Natural killer cell (primary cell): ENCODE measurements around the gene EGFR. TPM values are rescaled to one million over a fixed set of nuclear protein-coding genes. Genes with fewer than 3 reads are reported as not detected.

Experiments
- ATAC-seq, 3 donors: fragments of 150-1000 bp in 2 of 3; fragments of 200-7000 bp in 1 of 3; cut with Tn5 transposase; 1 replicate in 1 of 3; 2 replicates in 2 of 3; pipeline ENCODE4 v1.10.0; 2021; ENCODE audit warnings: mild to moderate bottlenecking in 2 of 3, moderate library complexity in 2 of 3
- DNase-seq, 2 donors: peaks; one replicate each; pipeline versions ENCODE4 v3.0.0 to v3.0.0-alpha.2; 2013 to 2021; ENCODE audit warnings: mixed read lengths in 1 of 2
- H3K27ac ChIP-seq: one replicate; pipeline ENCODE4 v1.5.1; 2013; ENCODE audit warnings: mild to moderate bottlenecking, low read length
- H3K27me3 ChIP-seq: one replicate; pipeline ENCODE4 v1.6.1; 2013; ENCODE audit warnings: low read length; ENCODE audit not compliant: control insufficient read depth, insufficient read depth
- H3K36me3 ChIP-seq: one replicate; pipeline ENCODE4 v1.6.1; 2013; ENCODE audit warnings: low read length; ENCODE audit not compliant: control insufficient read depth, insufficient read depth
- H3K4me1 ChIP-seq: one replicate; pipeline ENCODE4 v1.6.1; 2013; ENCODE audit warnings: low read length; ENCODE audit not compliant: control insufficient read depth, insufficient read depth
- H3K4me3 ChIP-seq: one replicate; pipeline ENCODE4 v1.5.1; 2013; ENCODE audit warnings: low read length
- H3K9me3 ChIP-seq: one replicate; pipeline ENCODE4 v1.6.1; 2013; ENCODE audit warnings: low read length; ENCODE audit not compliant: control insufficient read depth, insufficient read depth
- H3K27ac Mint-ChIP-seq, 2 donors: one replicate each; pipeline ENCODE4 v1.8.0; 2022; ENCODE audit warnings: mild to moderate bottlenecking in 2 of 2, mixed read lengths in 2 of 2, moderate library complexity in 1 of 2
- H3K27me3 Mint-ChIP-seq, 2 donors: one replicate each; pipeline ENCODE4 v1.8.0; 2022; ENCODE audit warnings: low read depth in 2 of 2, mixed read lengths in 2 of 2
- H3K36me3 Mint-ChIP-seq: one replicate; pipeline ENCODE4 v1.8.0; 2022; ENCODE audit warnings: mixed read lengths
- H3K4me1 Mint-ChIP-seq, 2 donors: one replicate each; pipeline ENCODE4 v1.8.0; 2022; ENCODE audit warnings: mixed read lengths in 2 of 2
- H3K4me3 Mint-ChIP-seq: one replicate; pipeline ENCODE4 v1.8.0; 2022; ENCODE audit warnings: mild to moderate bottlenecking, moderate library complexity, mixed read lengths
- H3K9me3 Mint-ChIP-seq, 2 donors: one replicate each; pipeline ENCODE4 v1.8.0; 2022; ENCODE audit warnings: mixed read lengths in 2 of 2
- CTCF ChIP-seq: fragments of 200-600 bp; IDR thresholded peaks from one replicate; pipeline ENCODE4 v1.8.0; 2022; ENCODE audit warnings: antibody characterized with exemption
- WGBS: methylation state at CpG from one replicate; pipeline ENCODE4 v1.1.7; 2013; ENCODE audit warnings: missing lambda C conversion rate; ENCODE audit not compliant: insufficient coverage; 5-methylcytosine and 5-hydroxymethylcytosine counted together
- intact Hi-C: fragments of 100-400 bp; cut with micrococcal nuclease; formaldehyde crosslinking; loops from one replicate; pipeline ENCODE4 v1.14.2; 2022
- total RNA-seq, 4 donors: library from RNA; stranded (reverse); fragments of 120-200 nt in 1 of 4; gene quantifications; one replicate each; pipeline versions ENCODE4 v1.2.3 to v1.2.4, GENCODE V29; 2013 to 2022

EGFR gene
- total RNA-seq, 3 donors from 2014 or later (not counting 1 experiment from before 2014, with no cell fraction given) = not detected

GRCh38 chr7:55189146-55189766 is 170.4 kb downstream of the EGFR start:
- Histone ChIP-seq H3K36me3 (no peaks in the 10 kb centered on the region), H3K27me3 (no peaks in the 10 kb centered on the region), H3K9me3 (no peaks in the 10 kb centered on the region), H3K4me1 (no peaks in the 10 kb centered on the region), H3K27ac (no peak overlapping the region), H3K4me3 (no peak overlapping the region)
- H3K36me3 Mint-ChIP-seq = no peaks in the 10 kb centered on the region
- intact Hi-C loops = no loop called here
- H3K27me3 Mint-ChIP-seq = peaks cover 0 to 11% of the 10 kb centered on the region in 2 donors
- no peak for TF ChIP-seq CTCF
- no peak for DNase-seq
- H3K4me3 Mint-ChIP-seq = no peak overlapping the region
- no peak for ATAC-seq
- H3K4me1 Mint-ChIP-seq = no peaks in the 10 kb centered on the region
- no peaks in the 10 kb centered on the region for H3K9me3 Mint-ChIP-seq
- 87% methylated on average over 11 of the region's 11 CpGs for WGBS
- H3K27ac Mint-ChIP-seq = no peak overlapping the region

GRCh38 chr7:55189878-55190436 is 171.1 kb downstream of the EGFR start:
- no peak overlapping the region for H3K4me3 Mint-ChIP-seq
- no peaks in the 10 kb centered on the region for H3K4me1 Mint-ChIP-seq
- H3K27ac ChIP-seq = no peak overlapping the region
- no peak for DNase-seq
- WGBS = 87% methylated on average over 16 of the region's 16 CpGs
- H3K27me3 Mint-ChIP-seq = peaks cover 0 to 12% of the 10 kb centered on the region in 2 donors
- no peak for ATAC-seq
- no peaks in the 10 kb centered on the region for H3K36me3 ChIP-seq
- no peaks in the 10 kb centered on the region for H3K36me3 Mint-ChIP-seq
- no peaks in the 10 kb centered on the region for H3K9me3 ChIP-seq
- no peak overlapping the region for H3K4me3 ChIP-seq
- H3K27me3 ChIP-seq = no peaks in the 10 kb centered on the region
- intact Hi-C loops = no loop called here
- no peaks in the 10 kb centered on the region for H3K9me3 Mint-ChIP-seq
- H3K27ac Mint-ChIP-seq = no peak overlapping the region
- TF ChIP-seq CTCF = no peak
- no peaks in the 10 kb centered on the region for H3K4me1 ChIP-seq

- H3K4me3 Mint-ChIP-seq = no peak overlapping the region
- DNase-seq = no peak
- 70% methylated on average over 5 of the region's 7 CpGs for WGBS
- intact Hi-C loops = no loop called here
- Histone ChIP-seq H3K4me3 (no peak overlapping the region), H3K27ac (no peak overlapping the region), H3K9me3 (no peaks in the 10 kb centered on the region), H3K27me3 (no peaks in the 10 kb centered on the region), H3K36me3 (no peaks in the 10 kb centered on the region), H3K4me1 (no peaks in the 10 kb centered on the region)
- peaks cover 0 to 19% of the 10 kb centered on the region in 2 donors for H3K27me3 Mint-ChIP-seq
- H3K9me3 Mint-ChIP-seq = no peaks in the 10 kb centered on the region
- no peak overlapping the region for H3K27ac Mint-ChIP-seq
- no peaks in the 10 kb centered on the region for H3K36me3 Mint-ChIP-seq
- no peak for ATAC-seq
- H3K4me1 Mint-ChIP-seq = no peaks in the 10 kb centered on the region
- no peak for TF ChIP-seq CTCF
These were observed 171.8 kb downstream of the EGFR start for GRCh38 chr7:55190511-55191160.
